HEK293T (cell line): ENCODE data around the gene TRPT1.
A peak's percentile ranks its signal among the peaks of the same experiment; 100 is the strongest.

Source experiments
- ARNT ChIP-seq: fragments of 450-650 bp; IDR thresholded peaks from 2 replicates; pipeline ENCODE4 v1.6.1; 2017; ENCODE audit warnings: mild to moderate bottlenecking
- BHLHE40 ChIP-seq: fragments of 450-650 bp; IDR thresholded peaks from 2 replicates; pipeline ENCODE4 v1.6.1; 2016; ENCODE audit warnings: mild to moderate bottlenecking, moderate library complexity, borderline replicate concordance
- CTBP1 ChIP-seq: fragments of 450-650 bp; IDR thresholded peaks from 2 replicates; pipeline ENCODE4 v1.6.1; 2016; ENCODE audit warnings: borderline replicate concordance
- ELF4 ChIP-seq: fragments of 450-650 bp; IDR thresholded peaks from 2 replicates; pipeline ENCODE4 v1.6.1; 2017; ENCODE audit warnings: antibody characterized with exemption
- FOXM1 ChIP-seq: fragments of 450-650 bp; IDR thresholded peaks from 2 replicates; pipeline ENCODE4 v1.6.1; 2017; ENCODE audit warnings: mild to moderate bottlenecking, borderline replicate concordance
- NFRKB ChIP-seq: fragments of 450-650 bp; IDR thresholded peaks from 2 replicates; pipeline ENCODE4 v1.6.1; 2016; ENCODE audit warnings: mild to moderate bottlenecking, moderate library complexity
- SP1 ChIP-seq: fragments of 450-650 bp; IDR thresholded peaks from 2 replicates; pipeline ENCODE4 v1.6.1; 2017
- TARDBP ChIP-seq: fragments of 450-650 bp; IDR thresholded peaks from 2 replicates; pipeline ENCODE4 v1.6.1; 2016

DNA sequence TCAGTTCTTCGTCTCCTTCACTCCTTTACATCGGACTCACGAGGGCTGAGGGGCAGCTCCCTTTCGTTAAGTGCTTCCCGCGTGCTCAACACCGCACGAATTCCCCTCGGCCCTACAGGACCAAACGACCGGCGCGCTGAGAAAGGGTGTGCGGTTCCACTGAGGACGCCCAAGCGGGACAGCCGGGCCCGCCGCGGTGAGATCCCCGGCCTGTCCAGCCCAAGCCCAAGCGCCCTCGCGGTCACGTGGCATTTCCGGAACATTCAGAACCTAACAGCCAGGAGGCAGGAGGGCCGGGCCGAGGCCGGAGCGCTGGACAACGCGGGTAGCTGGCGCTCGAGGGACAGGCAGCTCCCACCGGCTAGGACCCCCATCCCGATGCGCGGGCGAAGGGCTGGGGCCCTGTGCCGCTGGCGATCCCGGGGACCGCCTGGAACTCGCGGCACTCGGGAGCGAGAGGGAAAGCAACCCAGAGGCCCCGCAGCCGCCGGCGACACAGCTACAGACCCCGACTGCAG, 40.8 kb downstream of the TRPT1 start:
- TF ChIP-seq NFRKB (no peak), FOXM1 (no peak), CTBP1 (no peak), TARDBP (no peak), ELF4 (peak; percentile 74), BHLHE40 (no peak), SP1 (no peak), ARNT (no peak)
